ENCODE data around the gene GRB14.

DNA sequence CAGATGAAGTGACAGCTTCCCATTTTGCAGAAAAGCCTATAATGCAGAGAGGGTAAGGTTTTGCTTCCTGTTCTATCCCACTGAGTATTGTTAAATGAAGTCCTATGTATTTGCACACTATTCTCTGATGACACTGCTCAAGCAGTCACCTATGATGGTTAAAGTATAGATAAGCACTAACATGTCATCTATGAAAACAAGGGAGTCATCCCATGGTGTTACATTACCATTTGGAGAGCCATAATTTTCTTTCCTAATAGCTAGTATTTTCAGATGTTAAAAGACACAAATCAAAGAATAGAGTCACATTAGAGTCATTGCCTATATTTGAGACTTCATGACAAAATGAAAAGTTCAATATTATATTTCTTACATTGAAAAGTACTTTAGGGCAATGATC lies 42.8 kb upstream of the GRB14 start:
- TF ChIP-seq, protein P1, sequence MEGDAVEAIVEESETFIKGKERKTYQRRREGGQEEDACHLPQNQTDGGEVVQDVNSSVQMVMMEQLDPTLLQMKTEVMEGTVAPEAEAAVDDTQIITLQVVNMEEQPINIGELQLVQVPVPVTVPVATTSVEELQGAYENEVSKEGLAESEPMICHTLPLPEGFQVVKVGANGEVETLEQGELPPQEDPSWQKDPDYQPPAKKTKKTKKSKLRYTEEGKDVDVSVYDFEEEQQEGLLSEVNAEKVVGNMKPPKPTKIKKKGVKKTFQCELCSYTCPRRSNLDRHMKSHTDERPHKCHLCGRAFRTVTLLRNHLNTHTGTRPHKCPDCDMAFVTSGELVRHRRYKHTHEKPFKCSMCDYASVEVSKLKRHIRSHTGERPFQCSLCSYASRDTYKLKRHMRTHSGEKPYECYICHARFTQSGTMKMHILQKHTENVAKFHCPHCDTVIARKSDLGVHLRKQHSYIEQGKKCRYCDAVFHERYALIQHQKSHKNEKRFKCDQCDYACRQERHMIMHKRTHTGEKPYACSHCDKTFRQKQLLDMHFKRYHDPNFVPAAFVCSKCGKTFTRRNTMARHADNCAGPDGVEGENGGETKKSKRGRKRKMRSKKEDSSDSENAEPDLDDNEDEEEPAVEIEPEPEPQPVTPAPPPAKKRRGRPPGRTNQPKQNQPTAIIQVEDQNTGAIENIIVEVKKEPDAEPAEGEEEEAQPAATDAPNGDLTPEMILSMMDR (IDR thresholded peaks at IDR 0.05 in 8 of 11, conservative IDR thresholded peaks at IDR 0.05 in 3 of 11), result no peak
- TF ChIP-seq POLR2AphosphoS5 (IDR thresholded peaks at IDR 0.05), result no peak

Data from spleen (tissue), 7 donors.